Omental fat pad (tissue), 4 donors: ENCODE results near the gene HIGD1B. TPM values are rescaled to one million over a fixed set of nuclear protein-coding genes. Genes with fewer than 3 reads are reported as not detected.
"Not testable (repeated sequence)": the region's sequence is repeated elsewhere in the genome, so short reads cannot be mapped to it uniquely, and the experiment has no call there.

Source experiments
- ATAC-seq: fragments of 150-250 bp; one replicate; pipeline ENCODE4 v1.9.1; 2016; ENCODE audit warnings: mild to moderate bottlenecking, moderate library complexity; ENCODE audit not compliant: low FRiP score
- DNase-seq: peaks from one replicate; pipeline ENCODE4 v3.0.0-alpha.2; 2019; ENCODE audit warnings: low spot score
- total RNA-seq, 4 donors: library from RNA; depleted of rRNA; stranded (reverse); fragments of >200 nt; gene quantifications; one replicate each; pipeline ENCODE4 v1.1.0, GENCODE V29; 2016
- TF ChIP-seq, protein P1 (sequence below), 3 donors: fragments of 450-650 bp; IDR thresholded peaks; one replicate each; pipeline ENCODE4 v1.5.1; 2016 to 2017; ENCODE audit warnings: antibody characterized with exemption in 3 of 3, mild to moderate bottlenecking in 3 of 3, moderate library complexity in 2 of 3

HIGD1B gene
- total RNA-seq, 4 donors from 2014 or later, result 2.1 to 17.8 (median 3.0) TPM

DNA sequence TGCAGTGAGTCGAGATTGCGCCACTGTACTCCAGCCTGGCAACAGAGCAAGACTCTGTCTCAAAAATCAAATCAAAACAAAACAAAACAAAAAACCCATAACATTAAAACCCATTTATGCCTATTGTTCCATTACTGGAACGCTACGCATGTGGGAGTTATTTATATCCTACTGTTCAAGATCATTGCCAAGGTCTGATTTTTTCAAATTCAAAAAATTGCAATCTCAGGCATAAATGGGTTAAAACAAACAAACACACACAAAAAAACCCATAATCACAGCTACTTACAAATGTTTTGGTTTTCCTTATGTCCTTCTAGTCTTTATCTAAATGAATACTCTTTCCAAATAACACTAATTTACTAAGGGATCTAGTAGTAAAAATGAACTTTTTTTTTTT, 35.4 kb upstream of the HIGD1B start:
- no peak for DNase-seq
- TF ChIP-seq, protein P1, sequence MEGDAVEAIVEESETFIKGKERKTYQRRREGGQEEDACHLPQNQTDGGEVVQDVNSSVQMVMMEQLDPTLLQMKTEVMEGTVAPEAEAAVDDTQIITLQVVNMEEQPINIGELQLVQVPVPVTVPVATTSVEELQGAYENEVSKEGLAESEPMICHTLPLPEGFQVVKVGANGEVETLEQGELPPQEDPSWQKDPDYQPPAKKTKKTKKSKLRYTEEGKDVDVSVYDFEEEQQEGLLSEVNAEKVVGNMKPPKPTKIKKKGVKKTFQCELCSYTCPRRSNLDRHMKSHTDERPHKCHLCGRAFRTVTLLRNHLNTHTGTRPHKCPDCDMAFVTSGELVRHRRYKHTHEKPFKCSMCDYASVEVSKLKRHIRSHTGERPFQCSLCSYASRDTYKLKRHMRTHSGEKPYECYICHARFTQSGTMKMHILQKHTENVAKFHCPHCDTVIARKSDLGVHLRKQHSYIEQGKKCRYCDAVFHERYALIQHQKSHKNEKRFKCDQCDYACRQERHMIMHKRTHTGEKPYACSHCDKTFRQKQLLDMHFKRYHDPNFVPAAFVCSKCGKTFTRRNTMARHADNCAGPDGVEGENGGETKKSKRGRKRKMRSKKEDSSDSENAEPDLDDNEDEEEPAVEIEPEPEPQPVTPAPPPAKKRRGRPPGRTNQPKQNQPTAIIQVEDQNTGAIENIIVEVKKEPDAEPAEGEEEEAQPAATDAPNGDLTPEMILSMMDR (IDR thresholded peaks at IDR 0.05), result no peak
- ATAC-seq, result no peak

DNA sequence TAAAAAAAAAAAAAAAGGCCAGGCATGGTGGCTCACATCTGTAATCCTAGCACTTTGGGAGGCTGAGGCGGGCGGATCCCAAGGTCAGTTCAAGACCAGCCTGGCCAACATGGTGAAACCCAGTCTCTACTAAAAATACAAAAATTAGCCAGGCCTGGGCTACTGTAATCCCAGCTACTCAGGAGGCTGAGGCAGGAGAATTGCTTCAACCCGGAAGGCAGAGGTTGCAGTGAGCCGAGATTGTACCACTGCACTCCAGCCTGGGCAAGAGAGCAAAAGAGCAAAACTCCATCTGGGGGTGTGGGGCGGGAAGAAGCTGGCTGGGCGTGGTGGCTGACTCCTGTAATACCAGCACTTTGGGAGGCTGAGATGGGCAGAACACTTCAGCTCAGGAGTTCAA, 29.2 kb upstream of the HIGD1B start:
- not testable (repeated sequence) for DNase-seq, ATAC-seq

DNA sequence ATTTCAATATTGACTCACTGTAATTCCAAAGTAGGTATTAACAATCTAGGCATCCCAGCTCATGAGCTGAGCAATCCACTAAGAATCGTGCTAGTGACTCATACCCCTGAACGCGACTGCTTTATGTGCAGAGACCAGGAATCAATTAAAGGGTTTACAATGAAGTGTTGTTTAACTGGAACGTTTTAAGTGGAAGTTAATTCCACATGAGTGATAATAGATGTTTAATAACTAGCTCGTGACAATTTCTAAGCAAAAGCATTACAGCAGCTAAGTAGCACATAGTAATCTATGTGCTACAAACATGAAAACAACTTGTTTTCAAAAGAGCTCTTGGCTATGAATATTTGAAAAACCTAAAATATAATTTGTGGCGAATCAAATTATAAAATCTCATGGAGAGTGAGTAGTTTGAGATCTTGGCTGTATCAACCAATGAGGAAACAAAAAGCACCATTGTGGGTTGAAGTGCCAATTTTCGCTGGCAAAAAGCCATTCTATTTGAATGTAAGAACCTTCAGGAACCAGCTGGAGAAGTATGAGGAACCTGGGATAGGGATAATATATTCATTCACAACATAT, 27.0 kb upstream of the HIGD1B start:
- DNase-seq (no peak), ATAC-seq (no peak)
- TF ChIP-seq, protein P1 (IDR thresholded peaks at IDR 0.05), result no peak

DNA sequence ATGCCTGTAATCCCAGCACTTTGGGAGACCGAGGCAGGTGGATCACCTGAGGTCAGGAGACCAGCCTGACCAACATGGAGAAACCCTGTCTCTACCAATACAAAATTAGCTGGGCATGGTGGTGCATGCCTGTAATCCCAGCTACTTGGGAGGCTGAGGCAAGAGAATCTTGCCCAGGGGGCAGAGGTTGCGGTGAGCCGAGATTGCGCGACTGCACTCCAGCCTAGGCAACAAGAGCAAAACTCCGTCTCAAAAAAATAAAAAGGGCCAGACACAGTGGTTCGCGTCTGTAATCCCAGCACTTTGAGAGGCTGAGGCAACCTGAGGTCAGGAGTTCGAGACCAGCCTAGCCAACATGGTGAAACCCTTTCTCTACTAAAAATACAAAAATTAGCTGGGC, 22.4 kb upstream of the HIGD1B start:
- not testable (repeated sequence) for ATAC-seq, DNase-seq

DNA sequence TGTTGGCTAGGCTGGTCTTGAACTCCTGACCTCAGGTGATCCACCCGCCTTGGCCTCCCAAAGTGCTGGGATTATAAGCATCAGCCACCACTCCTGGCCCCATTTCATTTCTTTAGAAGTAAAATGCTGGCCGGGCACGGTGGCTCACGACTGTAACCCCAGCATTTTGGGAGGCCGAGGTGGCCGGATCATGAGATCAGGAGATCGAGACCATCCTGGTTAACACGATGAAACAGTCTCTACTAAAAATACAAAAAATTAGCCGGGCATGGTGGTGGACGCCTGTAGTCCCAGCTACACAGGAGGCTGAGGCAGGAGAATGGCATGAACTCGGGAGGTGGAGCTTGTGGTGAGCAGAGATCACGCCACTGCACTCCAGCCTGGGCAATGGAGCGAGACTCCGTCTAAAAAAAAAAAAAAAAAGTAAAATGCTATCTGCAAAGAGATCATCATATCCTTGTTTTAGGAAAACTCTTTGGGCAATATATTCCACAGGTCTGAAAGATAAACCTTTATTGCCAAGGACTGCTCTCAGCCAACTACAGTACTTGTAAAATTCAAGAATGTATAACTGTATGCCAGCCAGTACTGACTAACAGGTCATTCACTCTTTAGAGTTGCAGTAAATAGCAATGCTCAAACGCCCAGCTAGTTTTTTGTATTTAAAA, 21.4 kb upstream of the HIGD1B start:
- ATAC-seq, result no peak
- TF ChIP-seq, protein P1 (IDR thresholded peaks at IDR 0.05), result no peak
- DNase-seq, result no peak

DNA sequence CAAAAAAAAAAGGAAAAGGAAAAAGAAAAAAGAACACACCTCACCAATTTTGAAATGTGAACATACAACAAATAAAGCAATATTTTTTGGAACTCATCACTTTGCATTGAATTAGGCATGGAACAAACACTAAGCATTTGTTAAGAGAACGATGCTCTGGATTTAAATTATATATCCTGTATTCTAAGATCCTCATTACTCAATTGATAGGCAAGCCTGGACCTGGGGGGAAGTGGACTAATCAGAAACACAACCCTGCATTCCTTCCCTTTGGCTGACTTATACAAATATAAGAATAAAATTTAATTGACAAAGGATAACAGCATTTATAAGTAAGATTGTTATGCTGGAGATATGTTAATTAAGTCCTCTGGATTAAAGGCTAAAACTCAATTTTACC, 19.8 kb upstream of the HIGD1B start:
- ATAC-seq (no peak), DNase-seq (no peak)
- TF ChIP-seq, protein P1 (IDR thresholded peaks at IDR 0.05), result no peak

DNA sequence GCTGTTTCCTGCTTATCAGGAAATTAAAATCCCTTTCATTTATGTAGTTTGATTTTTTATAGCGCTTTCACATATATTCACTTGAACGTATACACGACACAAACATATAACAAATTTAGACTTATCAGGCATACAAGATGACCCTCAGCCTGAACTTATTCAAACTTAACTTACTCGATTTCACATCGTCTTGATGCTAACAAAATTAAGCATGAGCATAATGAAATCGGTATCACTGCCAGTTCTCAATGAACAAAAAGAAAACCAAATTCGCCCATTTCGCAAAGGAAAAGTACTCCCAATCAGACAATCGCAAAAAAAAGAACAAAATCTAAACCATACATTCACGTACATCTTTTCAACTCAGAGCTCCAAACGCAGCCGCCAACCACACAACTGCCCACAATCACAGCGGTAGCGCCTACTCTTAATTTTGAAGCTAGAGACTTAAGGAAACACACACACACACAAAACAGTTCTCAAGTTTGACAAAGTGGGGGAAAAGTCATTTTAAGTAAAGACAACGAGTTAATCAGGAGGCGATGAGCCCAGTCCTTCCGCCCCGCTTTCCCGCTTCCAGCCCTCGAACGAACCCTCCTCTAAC, 18.7 kb upstream of the HIGD1B start:
- ATAC-seq, result no peak
- TF ChIP-seq, protein P1 (IDR thresholded peaks at IDR 0.05), result no peak
- DNase-seq, result no peak
